Gastrocnemius medialis (tissue), 4 donors: ENCODE measurements around the gene TRDMT1.

Experiments
- CTCF ChIP-seq, 5 experiments: fragments of 450-650 bp in 3 of 5; fragments of 200-600 bp in 2 of 5; sonication (generic) in 2 of 5; IDR thresholded peaks in 4 of 5; conservative IDR thresholded peaks in 1 of 5; 1 replicate in 4 of 5; 2 replicates in 1 of 5; pipeline ENCODE4 v1.5.1; 2016 to 2019; ENCODE audit warnings: antibody characterized with exemption in 5 of 5, mild to moderate bottlenecking in 3 of 5, moderate library complexity in 3 of 5
- POLR2A ChIP-seq, 2 donors: fragments of 450-650 bp; IDR thresholded peaks; one replicate each; pipeline ENCODE4 v1.6.1; 2017; ENCODE audit warnings: antibody characterized with exemption in 2 of 2, mild to moderate bottlenecking in 2 of 2, moderate library complexity in 2 of 2

GRCh38 chr10:17225808-17226207 lies 24.3 kb upstream of the TRDMT1 start:
- no peak for TF ChIP-seq CTCF (IDR thresholded peaks at IDR 0.05 in 4 of 5, conservative IDR thresholded peaks at IDR 0.05 in 1 of 5)
- no peak for TF ChIP-seq POLR2A (IDR thresholded peaks at IDR 0.05)
